ENCODE measurements around the gene UPK3BL2.
"Not testable (repeated sequence)": the region's sequence is repeated elsewhere in the genome, so short reads cannot be mapped to it uniquely, and the experiment has no call there.

DNA sequence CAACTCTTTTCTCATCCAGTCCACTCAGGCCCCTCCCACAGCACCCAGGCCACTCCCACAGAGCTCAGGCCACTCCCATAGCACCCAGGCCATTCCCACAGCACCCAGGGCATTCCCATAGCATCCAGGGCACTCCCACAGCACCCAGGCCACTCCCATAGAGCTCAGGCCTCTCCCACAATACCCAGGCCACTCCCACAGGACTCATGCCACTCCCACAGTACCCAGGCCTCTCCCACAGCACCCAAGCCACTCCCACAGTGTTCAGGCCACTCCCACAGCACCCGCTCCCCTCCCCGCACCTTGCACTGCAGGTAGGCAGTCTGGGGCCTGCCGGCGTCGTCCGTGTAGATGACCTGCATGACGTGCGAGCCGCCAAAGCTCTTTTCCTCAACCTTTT is 46.4 kb upstream of the UPK3BL2 start:
- TF ChIP-seq, protein P1, sequence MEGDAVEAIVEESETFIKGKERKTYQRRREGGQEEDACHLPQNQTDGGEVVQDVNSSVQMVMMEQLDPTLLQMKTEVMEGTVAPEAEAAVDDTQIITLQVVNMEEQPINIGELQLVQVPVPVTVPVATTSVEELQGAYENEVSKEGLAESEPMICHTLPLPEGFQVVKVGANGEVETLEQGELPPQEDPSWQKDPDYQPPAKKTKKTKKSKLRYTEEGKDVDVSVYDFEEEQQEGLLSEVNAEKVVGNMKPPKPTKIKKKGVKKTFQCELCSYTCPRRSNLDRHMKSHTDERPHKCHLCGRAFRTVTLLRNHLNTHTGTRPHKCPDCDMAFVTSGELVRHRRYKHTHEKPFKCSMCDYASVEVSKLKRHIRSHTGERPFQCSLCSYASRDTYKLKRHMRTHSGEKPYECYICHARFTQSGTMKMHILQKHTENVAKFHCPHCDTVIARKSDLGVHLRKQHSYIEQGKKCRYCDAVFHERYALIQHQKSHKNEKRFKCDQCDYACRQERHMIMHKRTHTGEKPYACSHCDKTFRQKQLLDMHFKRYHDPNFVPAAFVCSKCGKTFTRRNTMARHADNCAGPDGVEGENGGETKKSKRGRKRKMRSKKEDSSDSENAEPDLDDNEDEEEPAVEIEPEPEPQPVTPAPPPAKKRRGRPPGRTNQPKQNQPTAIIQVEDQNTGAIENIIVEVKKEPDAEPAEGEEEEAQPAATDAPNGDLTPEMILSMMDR (IDR thresholded peaks at IDR 0.05): not testable (repeated sequence)
- not testable (repeated sequence) for TF ChIP-seq POLR2A (IDR thresholded peaks at IDR 0.05)

Data from ovary (tissue), 3 donors.